Bone marrow (tissue), 2 donors: ENCODE data around the gene SLC45A1.

Experiments used
- DNase-seq, 2 donors: peaks; one replicate each; lab custom pipeline; 2025; lab: John Stamatoyannopoulos, UW

The SLC45A1 gene

GRCh38 chr1:8384577-8384976 lies 66.7 kb downstream of the SLC45A1 start:
- no peak for DNase-seq

- DNase-seq: no peak
These were observed 68.3 kb downstream of the SLC45A1 start for GRCh38 chr1:8386247-8386646.

- DNase-seq: no peak
These were observed 71.0 kb downstream of the SLC45A1 start for GRCh38 chr1:8388732-8389562.

GRCh38 chr1:8389958-8390535 lies 72.1 kb downstream of the SLC45A1 start:
- no peak for DNase-seq

GRCh38 chr1:8390707-8391106 lies 72.8 kb downstream of the SLC45A1 start:
- no peak for DNase-seq

GRCh38 chr1:8392522-8392921 lies 74.6 kb downstream of the SLC45A1 start:
- no peak for DNase-seq
